ENCODE data around the gene COLEC11. TPM values are rescaled to one million over a fixed set of nuclear protein-coding genes. Genes with fewer than 3 reads are reported as not detected.
"Not testable (repeated sequence)": the region's sequence is repeated elsewhere in the genome, so short reads cannot be mapped to it uniquely, and the experiment has no call there.

COLEC11 gene
- total and polyA plus RNA-seq, 2 donors (not counting 1 experiment from before 2014, with no cell fraction given) = not detected

GRCh38 chr2:3634596-3635121 is 39.7 kb downstream of the COLEC11 start:
- Histone ChIP-seq H3K27me3 (replicated peaks in 1 of 4; ENCODE audit: control extremely low read depth in 1 of 4, control insufficient read depth in 3 of 4, insufficient read depth in 4 of 4, low read length in 3 of 4) (no peaks in the 10 kb centered on the region), H3K9me3 (ENCODE audit: control extremely low read depth in 1 of 3, control insufficient read depth in 2 of 3, insufficient read depth in 1 of 3, low read length in 2 of 3) (no peaks in the 10 kb centered on the region), H3K27ac (ENCODE audit: low read length in 2 of 2) (no peak overlapping the region), H2AFZ (ENCODE audit: insufficient read depth, low read depth, low read length, poor library complexity, severe bottlenecking) (no peak overlapping the region), H3K9ac (ENCODE audit: low read length) (no peak overlapping the region), H3K36me3 (replicated peaks in 1 of 2; ENCODE audit: control extremely low read depth in 1 of 2, control insufficient read depth in 1 of 2, extremely low read depth in 1 of 2, insufficient read depth in 2 of 2, low read length in 1 of 2) (no peaks in the 10 kb centered on the region), H3K4me3 (ENCODE audit: control extremely low read depth in 1 of 5, extremely low read depth in 1 of 5, insufficient read depth in 1 of 5, low read depth in 2 of 5, low read length in 4 of 5) (no peak overlapping the region), H3K79me2 (ENCODE audit: control insufficient read depth, insufficient read depth, low read length) (no peaks in the 10 kb centered on the region), H3K4me2 (replicated peaks; ENCODE audit: low read depth, low read length, poor library complexity, severe bottlenecking) (no peak overlapping the region), H4K20me1 (ENCODE audit: control insufficient read depth, insufficient read depth, low read length, poor library complexity, severe bottlenecking) (no peaks in the 10 kb centered on the region), H3K4me1 (ENCODE audit: control insufficient read depth in 2 of 2, insufficient read depth in 2 of 2, low read length in 2 of 2) (no peaks in the 10 kb centered on the region)
- TF ChIP-seq CTCF (IDR thresholded peaks at IDR 0.05) = no peak
- TF ChIP-seq EZH2 (IDR thresholded peaks at IDR 0.05; ENCODE audit: borderline replicate concordance, insufficient read depth, low read depth, low read length, poor library complexity, severe bottlenecking) = no peak
- no peak for ATAC-seq (ENCODE audit: low read depth)
- POLR2A ChIA-PET = no interaction called here
- H3K4me1 Mint-ChIP-seq = no peaks in the 10 kb centered on the region
- CTCF ChIA-PET = no interaction called here
- no peak overlapping the region for H3K27ac Mint-ChIP-seq
- intact Hi-C loops (cut with micrococcal nuclease) = no loop called here
- DNase-seq = no peak
- no peaks in the 10 kb centered on the region for H3K9me3 Mint-ChIP-seq (ENCODE audit: insufficient read depth)
- WGBS (ENCODE audit: insufficient coverage) = 90% methylated on average over 10 of the region's 12 CpGs
- peaks cover 9% of the 10 kb centered on the region for H3K27me3 Mint-ChIP-seq
- H3K4me3 Mint-ChIP-seq = no peak overlapping the region

DNA sequence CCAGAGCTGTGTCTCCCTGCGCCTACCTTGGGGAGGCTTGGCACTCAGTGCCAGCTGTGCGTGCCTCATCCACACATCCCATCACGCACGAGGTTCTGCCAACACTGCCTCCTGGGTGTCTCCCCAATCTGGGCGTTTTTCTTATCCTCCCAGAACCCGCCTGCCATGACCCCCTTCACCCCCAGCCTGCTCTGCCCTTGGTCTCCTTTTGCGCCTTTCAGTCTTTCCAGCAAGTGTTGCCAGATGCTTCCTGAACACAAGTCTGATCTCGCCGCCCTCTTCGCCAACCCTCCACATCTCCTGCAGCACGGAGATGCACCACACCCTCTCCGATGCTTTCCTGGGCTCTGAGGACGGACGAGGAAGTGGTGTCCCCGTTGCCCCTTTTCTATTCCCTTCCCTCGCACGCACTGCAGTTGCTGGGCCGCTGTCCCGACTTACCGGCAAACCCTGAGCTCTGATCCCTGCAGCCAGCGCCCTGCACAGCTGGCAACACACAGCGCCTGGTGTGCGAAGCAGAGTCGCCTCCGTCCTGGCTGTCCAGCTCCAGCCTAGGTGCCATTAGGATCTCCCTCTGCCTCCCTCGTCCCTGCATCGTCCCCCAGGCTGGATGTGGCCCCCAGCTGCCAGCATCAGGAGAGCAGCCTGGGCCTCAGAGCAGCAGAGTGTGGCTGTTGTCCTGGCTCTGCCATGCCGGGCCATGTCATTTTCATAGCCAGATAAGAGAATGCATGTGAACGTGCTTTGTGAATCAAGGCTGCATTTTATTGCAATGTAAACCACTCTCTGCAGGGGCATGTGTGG is 40.5 kb downstream of the COLEC11 start:
- DNase-seq (no peak), ATAC-seq (ENCODE audit: low read depth) (no peak)
- no peak overlapping the region for H3K4me3 Mint-ChIP-seq
- Histone ChIP-seq H3K79me2 (ENCODE audit: control insufficient read depth, insufficient read depth, low read length) (no peaks in the 10 kb centered on the region), H2AFZ (ENCODE audit: insufficient read depth, low read depth, low read length, poor library complexity, severe bottlenecking) (no peak overlapping the region), H3K9ac (ENCODE audit: low read length) (no peak overlapping the region), H3K36me3 (replicated peaks in 1 of 2; ENCODE audit: control extremely low read depth in 1 of 2, control insufficient read depth in 1 of 2, extremely low read depth in 1 of 2, insufficient read depth in 2 of 2, low read length in 1 of 2) (no peaks in the 10 kb centered on the region), H4K20me1 (ENCODE audit: control insufficient read depth, insufficient read depth, low read length, poor library complexity, severe bottlenecking) (no peaks in the 10 kb centered on the region), H3K4me3 (ENCODE audit: control extremely low read depth in 1 of 5, extremely low read depth in 1 of 5, insufficient read depth in 1 of 5, low read depth in 2 of 5, low read length in 4 of 5) (no peak overlapping the region), H3K27me3 (replicated peaks in 1 of 4; ENCODE audit: control extremely low read depth in 1 of 4, control insufficient read depth in 3 of 4, insufficient read depth in 4 of 4, low read length in 3 of 4) (no peaks in the 10 kb centered on the region), H3K27ac (ENCODE audit: low read length in 2 of 2) (no peak overlapping the region), H3K4me2 (replicated peaks; ENCODE audit: low read depth, low read length, poor library complexity, severe bottlenecking) (no peak overlapping the region), H3K4me1 (ENCODE audit: control insufficient read depth in 2 of 2, insufficient read depth in 2 of 2, low read length in 2 of 2) (no peaks in the 10 kb centered on the region), H3K9me3 (ENCODE audit: control extremely low read depth in 1 of 3, control insufficient read depth in 2 of 3, insufficient read depth in 1 of 3, low read length in 2 of 3) (no peaks in the 10 kb centered on the region)
- no peaks in the 10 kb centered on the region for H3K9me3 Mint-ChIP-seq (ENCODE audit: insufficient read depth)
- H3K27me3 Mint-ChIP-seq = peaks cover 9% of the 10 kb centered on the region
- ChIA-PET CTCF (no interaction called here), POLR2A (no interaction called here)
- no peak overlapping the region for H3K27ac Mint-ChIP-seq
- WGBS (ENCODE audit: insufficient coverage) = 82% methylated on average over 29 of the region's 29 CpGs
- TF ChIP-seq CTCF (IDR thresholded peaks at IDR 0.05) = no peak
- no peak for TF ChIP-seq EZH2 (IDR thresholded peaks at IDR 0.05; ENCODE audit: borderline replicate concordance, insufficient read depth, low read depth, low read length, poor library complexity, severe bottlenecking)
- H3K4me1 Mint-ChIP-seq = no peaks in the 10 kb centered on the region
- intact Hi-C loops (cut with micrococcal nuclease) = no loop called here

DNA sequence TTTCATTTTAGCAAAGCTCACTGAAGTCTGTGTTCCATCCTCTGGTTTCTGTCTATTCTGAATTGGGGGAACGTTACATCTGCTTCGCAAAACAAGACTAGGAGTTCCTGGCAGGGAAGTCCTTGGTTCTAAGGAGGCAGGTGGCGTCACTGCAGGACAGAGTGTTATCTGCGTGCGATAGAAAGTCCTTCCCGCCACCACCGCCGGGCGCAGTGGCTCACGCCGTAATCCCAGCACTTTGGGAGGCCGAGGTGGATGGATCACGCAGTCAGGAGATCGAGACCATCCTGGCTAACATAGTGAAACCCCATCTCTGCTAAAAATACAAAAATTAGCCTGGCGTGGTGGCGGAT is 41.0 kb downstream of the COLEC11 start:
- H3K27ac ChIP-seq (ENCODE audit: low read length in 2 of 2); H3K4me1 ChIP-seq (ENCODE audit: control insufficient read depth in 2 of 2, insufficient read depth in 2 of 2, low read length in 2 of 2); H3K4me3 Mint-ChIP-seq; H2AFZ ChIP-seq (ENCODE audit: insufficient read depth, low read depth, low read length, poor library complexity, severe bottlenecking); H3K4me3 ChIP-seq (ENCODE audit: control extremely low read depth in 1 of 5, extremely low read depth in 1 of 5, insufficient read depth in 1 of 5, low read depth in 2 of 5, low read length in 4 of 5); H3K27me3 Mint-ChIP-seq; H3K79me2 ChIP-seq (ENCODE audit: control insufficient read depth, insufficient read depth, low read length); H4K20me1 ChIP-seq (ENCODE audit: control insufficient read depth, insufficient read depth, low read length, poor library complexity, severe bottlenecking); H3K4me1 Mint-ChIP-seq; H3K9me3 Mint-ChIP-seq (ENCODE audit: insufficient read depth); CTCF ChIA-PET; H3K9ac ChIP-seq (ENCODE audit: low read length); H3K9me3 ChIP-seq (ENCODE audit: control extremely low read depth in 1 of 3, control insufficient read depth in 2 of 3, insufficient read depth in 1 of 3, low read length in 2 of 3); H3K4me2 ChIP-seq (replicated peaks; ENCODE audit: low read depth, low read length, poor library complexity, severe bottlenecking); H3K36me3 ChIP-seq (replicated peaks in 1 of 2; ENCODE audit: control extremely low read depth in 1 of 2, control insufficient read depth in 1 of 2, extremely low read depth in 1 of 2, insufficient read depth in 2 of 2, low read length in 1 of 2); H3K27me3 ChIP-seq (replicated peaks in 1 of 4; ENCODE audit: control extremely low read depth in 1 of 4, control insufficient read depth in 3 of 4, insufficient read depth in 4 of 4, low read length in 3 of 4); H3K27ac Mint-ChIP-seq; DNase-seq; POLR2A ChIA-PET; intact Hi-C loops (cut with micrococcal nuclease); ATAC-seq (ENCODE audit: low read depth): not testable (repeated sequence)
- WGBS (ENCODE audit: insufficient coverage) = 90% methylated on average over 13 of the region's 16 CpGs

Data from B cell (primary cell).